ENCODE data around the gene TBX20.

DNA sequence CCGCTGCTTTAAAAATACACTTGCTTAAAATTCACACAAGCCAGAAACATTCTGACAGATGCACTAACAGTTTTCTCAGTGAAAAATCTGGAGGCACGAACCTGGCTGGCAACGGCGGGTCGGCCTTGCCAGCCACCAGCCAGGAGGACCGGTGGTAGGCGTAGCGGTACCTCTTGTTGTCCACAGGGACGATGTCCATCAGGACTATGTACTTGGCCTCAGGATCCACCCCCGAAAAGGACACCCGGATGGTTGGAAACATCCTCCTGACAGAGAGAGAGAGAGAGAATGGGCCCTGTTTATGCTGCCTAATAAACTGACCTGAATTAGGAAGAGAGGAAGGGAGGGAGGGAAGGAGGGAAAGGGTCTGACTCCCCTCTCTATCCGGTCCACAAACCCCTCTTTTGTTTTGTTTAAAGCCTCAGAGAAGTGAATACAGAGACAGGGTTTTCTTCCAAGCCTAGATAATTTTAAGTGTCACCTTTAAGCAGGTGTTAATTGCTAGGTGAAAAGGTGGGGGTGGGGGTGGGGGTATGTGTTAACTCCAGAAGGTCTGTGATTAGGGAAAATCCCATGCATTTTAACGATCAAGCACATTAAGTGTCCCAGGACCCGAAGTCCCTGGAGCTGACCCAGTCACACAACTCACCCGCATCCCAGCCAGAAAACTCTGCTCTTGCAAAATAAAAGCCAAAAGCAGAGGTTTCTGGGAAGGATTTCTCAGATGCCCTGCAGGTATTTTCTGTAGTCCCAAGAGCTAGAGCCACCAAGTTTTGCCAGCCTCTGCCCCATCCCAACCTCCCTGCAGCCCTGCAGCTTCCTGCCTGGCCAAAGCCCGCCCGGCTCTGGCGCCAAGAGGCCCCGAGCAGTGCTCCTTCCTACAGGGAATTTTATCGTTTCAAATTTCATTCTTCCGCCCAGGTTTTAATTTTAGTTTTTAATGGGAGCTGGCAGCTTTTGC, 5.0 kb downstream of the TBX20 start:
- TF ChIP-seq, protein P1, sequence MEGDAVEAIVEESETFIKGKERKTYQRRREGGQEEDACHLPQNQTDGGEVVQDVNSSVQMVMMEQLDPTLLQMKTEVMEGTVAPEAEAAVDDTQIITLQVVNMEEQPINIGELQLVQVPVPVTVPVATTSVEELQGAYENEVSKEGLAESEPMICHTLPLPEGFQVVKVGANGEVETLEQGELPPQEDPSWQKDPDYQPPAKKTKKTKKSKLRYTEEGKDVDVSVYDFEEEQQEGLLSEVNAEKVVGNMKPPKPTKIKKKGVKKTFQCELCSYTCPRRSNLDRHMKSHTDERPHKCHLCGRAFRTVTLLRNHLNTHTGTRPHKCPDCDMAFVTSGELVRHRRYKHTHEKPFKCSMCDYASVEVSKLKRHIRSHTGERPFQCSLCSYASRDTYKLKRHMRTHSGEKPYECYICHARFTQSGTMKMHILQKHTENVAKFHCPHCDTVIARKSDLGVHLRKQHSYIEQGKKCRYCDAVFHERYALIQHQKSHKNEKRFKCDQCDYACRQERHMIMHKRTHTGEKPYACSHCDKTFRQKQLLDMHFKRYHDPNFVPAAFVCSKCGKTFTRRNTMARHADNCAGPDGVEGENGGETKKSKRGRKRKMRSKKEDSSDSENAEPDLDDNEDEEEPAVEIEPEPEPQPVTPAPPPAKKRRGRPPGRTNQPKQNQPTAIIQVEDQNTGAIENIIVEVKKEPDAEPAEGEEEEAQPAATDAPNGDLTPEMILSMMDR (IDR thresholded peaks at IDR 0.05): no peak
- TF ChIP-seq ZFX (IDR thresholded peaks at IDR 0.05; ENCODE audit: borderline replicate concordance): no peak

All from 22Rv1 (cell line).